HCT116 (cell line): Measurements from ENCODE around the gene NF1. TPM values are rescaled to one million over a fixed set of nuclear protein-coding genes. Genes with fewer than 3 reads are reported as not detected.

Experiments used
- ATAC-seq: fragments of 200-7000 bp; cut with Tn5 transposase; 2 replicates; pipeline ENCODE4 v1.9.1; 2020; ENCODE audit warnings: mild to moderate bottlenecking, moderate library complexity
- BruUV-seq: library from RNA; stranded (reverse); fragments of 400-500 nt; replicated peaks from 2 replicates; lab custom pipeline; 2021; lab: Mats Ljungman, UMichigan
- CTCF ChIA-PET: fragments of 300-600 bp; sonication (Branson Sonifier 250); formaldehyde crosslinking; loops from one replicate; lab custom pipeline; 2021; ENCODE audit warnings: antibody characterized with exemption; lab: Charles Lee
- POLR2A ChIA-PET: fragments of 300-600, 350-600 bp; sonication (Branson Sonifier 250); formaldehyde crosslinking; loops from one replicate; lab custom pipeline; 2021; ENCODE audit warnings: antibody characterized with exemption; lab: Charles Lee
- RAD21 ChIA-PET, 2 experiments: fragments of 300-600 bp; sonication (Branson Sonifier 250); formaldehyde crosslinking; loops; one replicate each; lab custom pipeline; 2023; ENCODE audit warnings: low total read pairs in 2 of 2; ENCODE audit not compliant: uncharacterized antibody in 2 of 2, unreplicated experiment in 2 of 2, low non-redundant PET in 1 of 2; lab: Charles Lee
- DNase-seq: peaks from one replicate; pipeline ENCODE4 v3.0.0-alpha.2; 2010; ENCODE audit warnings: low read depth, low spot score
- H2AFZ ChIP-seq: fragments of 200-600 bp; shearing (Covaris generic), sonication (generic); 2 replicates; pipeline ENCODE4 v1.6.1; 2017; ENCODE audit warnings: low read depth, mixed run types, mixed read lengths, antibody characterized with exemption, low read length; ENCODE audit not compliant: poor library complexity, severe bottlenecking
- H3K27ac ChIP-seq: 2 replicates; pipeline ENCODE4 v1.5.1; 2012; ENCODE audit warnings: low read depth, low read length
- H3K27me3 ChIP-seq: fragments of 200-600 bp; sonication (generic); 2 replicates; pipeline ENCODE4 v1.6.1; 2016; ENCODE audit warnings: mixed run types, low read length, mixed read lengths; ENCODE audit not compliant: insufficient read depth
- H3K36me3 ChIP-seq, 2 experiments: fragments of 200-500 bp in 1 of 2; fragments of 200-600 bp in 1 of 2; sonication (Bioruptor generic) in 1 of 2; sonication (generic) in 1 of 2; 2 replicates each; pipeline versions ENCODE4 v1.5.1 to v1.6.1; 2014 to 2016; ENCODE audit warnings: low read length in 2 of 2, inconsistent platforms in 1 of 2, mixed read lengths in 1 of 2, mixed run types in 1 of 2; ENCODE audit not compliant: insufficient read depth in 2 of 2, control insufficient read depth in 1 of 2
- H3K4me1 ChIP-seq, 2 experiments: fragments of 200-600 bp in 1 of 2; sonication (generic) in 1 of 2; 2 replicates each; pipeline versions ENCODE4 v1.5.1 to v1.6.1; 2012 to 2017; ENCODE audit warnings: low read length in 2 of 2, inconsistent platforms in 1 of 2, mild to moderate bottlenecking in 1 of 2, mixed read lengths in 1 of 2, mixed run types in 1 of 2, moderate library complexity in 1 of 2; ENCODE audit not compliant: insufficient read depth in 2 of 2, control insufficient read depth in 1 of 2
- H3K4me2 ChIP-seq: fragments of 200-600 bp; sonication (generic); 2 replicates; pipeline ENCODE4 v1.6.1; 2017; ENCODE audit warnings: mixed run types, low read length, mixed read lengths
- H3K4me3 ChIP-seq, 2 experiments: fragments of 200-600 bp in 1 of 2; sonication (generic) in 1 of 2; replicated peaks in 1 of 2; 2 replicates each; pipeline ENCODE4 v1.5.1; 2011 to 2016; ENCODE audit warnings: low read length in 2 of 2, control low read depth in 1 of 2, low read depth in 1 of 2, mild to moderate bottlenecking in 1 of 2, mixed read lengths in 1 of 2, mixed run types in 1 of 2
- H3K79me2 ChIP-seq: fragments of 200-600 bp; sonication (generic); 2 replicates; pipeline ENCODE4 v1.6.1; 2017; ENCODE audit warnings: mild to moderate bottlenecking, mixed run types, low read length, moderate library complexity, mixed read lengths; ENCODE audit not compliant: insufficient read depth
- H3K9ac ChIP-seq: fragments of 200-600 bp; sonication (generic); 2 replicates; pipeline ENCODE4 v1.6.1; 2016; ENCODE audit warnings: low read length, mixed read lengths
- H3K9me2 ChIP-seq: fragments of 200-600 bp; sonication (generic), shearing (Covaris generic); 2 replicates; pipeline ENCODE4 v1.6.1; 2017; ENCODE audit warnings: mixed run types, mild to moderate bottlenecking, moderate library complexity; ENCODE audit not compliant: insufficient read depth
- H3K9me3 ChIP-seq, 2 experiments: fragments of 200-500 bp in 1 of 2; fragments of 200-600 bp in 1 of 2; sonication (Bioruptor generic) in 1 of 2; sonication (generic) in 1 of 2; 2 replicates each; pipeline ENCODE4 v1.6.1; 2014 to 2017; ENCODE audit warnings: low read length in 2 of 2, mixed read lengths in 2 of 2, inconsistent platforms in 1 of 2, low read depth in 1 of 2, mild to moderate bottlenecking in 1 of 2, mixed run types in 1 of 2, moderate library complexity in 1 of 2; ENCODE audit not compliant: control insufficient read depth in 1 of 2, insufficient read depth in 1 of 2
- H4K20me1 ChIP-seq: fragments of 200-600 bp; sonication (generic), shearing (Covaris generic); 2 replicates; pipeline ENCODE4 v1.6.1; 2017; ENCODE audit warnings: mixed run types, mild to moderate bottlenecking, moderate library complexity; ENCODE audit not compliant: insufficient read depth
- CTCF ChIP-seq, 3 experiments: fragments of 200-600 bp in 1 of 3; sonication (generic) in 1 of 3; IDR thresholded peaks in 2 of 3; conservative IDR thresholded peaks in 1 of 3; 2 replicates each; pipeline ENCODE4 v1.5.1; 2012 to 2017; ENCODE audit warnings: low read depth in 2 of 3, low read length in 2 of 3, antibody characterized with exemption in 1 of 3, borderline replicate concordance in 1 of 3, control low read depth in 1 of 3, mild to moderate bottlenecking in 1 of 3, mixed read lengths in 1 of 3, mixed run types in 1 of 3, moderate library complexity in 1 of 3; ENCODE audit not compliant: insufficient read depth in 1 of 3
- EGR1 ChIP-seq: IDR thresholded peaks from 2 replicates; pipeline ENCODE4 v1.6.1; 2012; ENCODE audit warnings: low read depth
- EZH2 ChIP-seq: fragments of 200-600 bp; sonication (generic); IDR thresholded peaks from 2 replicates; pipeline ENCODE4 v1.6.1; 2017; ENCODE audit warnings: antibody characterized with exemption, mixed run types
- JUND ChIP-seq: IDR thresholded peaks from 2 replicates; pipeline ENCODE4 v1.6.1; 2012
- POLR2A ChIP-seq: IDR thresholded peaks from 2 replicates; pipeline ENCODE4 v1.7.0; 2011; ENCODE audit warnings: borderline replicate concordance; ENCODE audit not compliant: insufficient read depth, insufficient read length; ENCODE audit errors: extremely low read depth
- POLR2AphosphoS5 ChIP-seq: IDR thresholded peaks from 2 replicates; pipeline ENCODE4 v1.6.1; 2011; ENCODE audit warnings: mild to moderate bottlenecking, low read depth, low read length, moderate library complexity
- SIN3A ChIP-seq: IDR thresholded peaks from 2 replicates; pipeline ENCODE4 v1.6.1; 2012; ENCODE audit warnings: low read depth
- SP1 ChIP-seq: IDR thresholded peaks from 2 replicates; pipeline ENCODE4 v1.6.1; 2012; ENCODE audit warnings: low read depth
- YY1 ChIP-seq: IDR thresholded peaks from 2 replicates; pipeline ENCODE4 v1.6.1; 2011; ENCODE audit warnings: low read length, low read depth, moderate library complexity, mild to moderate bottlenecking; ENCODE audit not compliant: insufficient replicate concordance; ENCODE audit errors: extremely low read depth
- ZFX ChIP-seq: fragments of 450-650 bp; IDR thresholded peaks from 2 replicates; pipeline ENCODE4 v1.6.1; 2017
- ZNF274 ChIP-seq: fragments of 200-500 bp; sonication (Bioruptor generic); IDR thresholded peaks from 2 replicates; pipeline ENCODE4 v1.6.1; 2014; ENCODE audit warnings: mild to moderate bottlenecking, low read depth, low read length, inconsistent platforms
- intact Hi-C: fragments of 100-400 bp; cut with micrococcal nuclease; formaldehyde crosslinking; loops from 2 replicates; pipeline ENCODE4 v1.10.0; 2022
- total RNA-seq: library from RNA; stranded (reverse); gene quantifications from one replicate; pipeline ENCODE4 v1.2.1, GENCODE V29; 2021; ENCODE audit not compliant: unreplicated experiment
- TF ChIP-seq, protein P1 (sequence below): IDR thresholded peaks from 2 replicates; pipeline ENCODE4 v1.6.1; 2012
- TF ChIP-seq, protein P2 (sequence below): IDR thresholded peaks from 2 replicates; pipeline ENCODE4 v1.6.1; 2011; ENCODE audit warnings: mild to moderate bottlenecking, low read length, moderate library complexity; ENCODE audit not compliant: insufficient replicate concordance; ENCODE audit errors: extremely low read depth
- TF ChIP-seq, protein P3 (sequence below): IDR thresholded peaks from 2 replicates; pipeline ENCODE4 v1.6.1; 2012; ENCODE audit warnings: low read depth

NF1 gene
- total RNA-seq, 1 experiment from 2014 or later, result 20.8 TPM

DNA sequence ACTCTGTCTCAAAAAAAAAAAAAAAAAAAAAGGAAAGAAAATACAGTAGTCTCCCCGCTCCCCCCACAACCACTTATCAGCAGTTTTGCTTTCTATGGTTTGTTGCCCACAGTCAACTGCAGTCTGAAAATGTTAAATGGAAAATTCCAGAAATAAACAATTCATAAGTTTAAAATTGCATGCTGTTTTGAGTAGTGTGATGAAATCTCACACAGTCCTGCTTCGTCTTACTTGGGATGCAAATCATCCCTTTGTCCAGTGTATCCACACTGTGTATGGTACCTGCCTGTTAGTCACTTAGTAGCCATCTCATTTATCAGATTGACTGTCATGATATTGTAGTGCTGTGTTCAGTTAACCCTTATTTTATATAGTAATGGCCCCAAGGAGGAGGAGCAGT is 41.5 kb downstream of the NF1 start (continued):
- no peak for TF ChIP-seq CTCF (IDR thresholded peaks at IDR 0.05 in 2 of 3, conservative IDR thresholded peaks at IDR 0.05 in 1 of 3; ENCODE audit: borderline replicate concordance in 1 of 3, insufficient read depth in 1 of 3, low read depth in 2 of 3, low read length in 2 of 3)
- no peak for TF ChIP-seq YY1
- TF ChIP-seq, protein P1, sequence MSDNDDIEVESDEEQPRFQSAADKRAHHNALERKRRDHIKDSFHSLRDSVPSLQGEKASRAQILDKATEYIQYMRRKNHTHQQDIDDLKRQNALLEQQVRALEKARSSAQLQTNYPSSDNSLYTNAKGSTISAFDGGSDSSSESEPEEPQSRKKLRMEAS, result no peak
- no peak for TF ChIP-seq POLR2AphosphoS5
- no peak for TF ChIP-seq EGR1
- TF ChIP-seq SP1, result no peak
- TF ChIP-seq, protein P2, sequence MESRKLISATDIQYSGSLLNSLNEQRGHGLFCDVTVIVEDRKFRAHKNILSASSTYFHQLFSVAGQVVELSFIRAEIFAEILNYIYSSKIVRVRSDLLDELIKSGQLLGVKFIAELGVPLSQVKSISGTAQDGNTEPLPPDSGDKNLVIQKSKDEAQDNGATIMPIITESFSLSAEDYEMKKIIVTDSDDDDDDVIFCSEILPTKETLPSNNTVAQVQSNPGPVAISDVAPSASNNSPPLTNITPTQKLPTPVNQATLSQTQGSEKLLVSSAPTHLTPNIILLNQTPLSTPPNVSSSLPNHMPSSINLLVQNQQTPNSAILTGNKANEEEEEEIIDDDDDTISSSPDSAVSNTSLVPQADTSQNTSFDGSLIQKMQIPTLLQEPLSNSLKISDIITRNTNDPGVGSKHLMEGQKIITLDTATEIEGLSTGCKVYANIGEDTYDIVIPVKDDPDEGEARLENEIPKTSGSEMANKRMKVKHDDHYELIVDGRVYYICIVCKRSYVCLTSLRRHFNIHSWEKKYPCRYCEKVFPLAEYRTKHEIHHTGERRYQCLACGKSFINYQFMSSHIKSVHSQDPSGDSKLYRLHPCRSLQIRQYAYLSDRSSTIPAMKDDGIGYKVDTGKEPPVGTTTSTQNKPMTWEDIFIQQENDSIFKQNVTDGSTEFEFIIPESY, result no peak
- TF ChIP-seq, all 23 proteins: peak for 0

DNA sequence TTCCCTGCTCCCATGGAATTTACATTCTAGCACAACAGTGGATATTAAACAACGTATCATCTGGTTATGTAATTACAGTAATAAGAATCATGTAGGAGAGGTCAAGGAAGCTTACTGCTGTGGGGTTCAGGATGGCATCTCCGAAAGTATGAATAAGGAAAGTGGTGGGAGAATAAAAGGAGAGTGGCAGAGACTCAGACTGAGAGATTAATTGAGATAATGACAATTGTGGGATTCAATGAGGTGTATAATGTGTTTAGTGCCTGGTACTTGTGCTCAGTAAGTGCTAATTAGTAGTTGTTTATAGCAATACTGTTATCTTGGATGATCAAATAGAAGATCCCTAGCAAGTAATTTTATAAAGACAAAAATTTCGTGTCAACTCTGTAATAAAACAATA is 45.3 kb downstream of the NF1 start:
- intact Hi-C loops, result no loop called here
- H3K4me2 ChIP-seq, result no peak overlapping the region
- POLR2A ChIA-PET, result no interaction called here
- no peak overlapping the region for H3K9ac ChIP-seq
- H3K27ac ChIP-seq, result no peak overlapping the region
- H3K4me1 ChIP-seq, result no peaks in the 10 kb centered on the region
- no peaks in the 10 kb centered on the region for H3K9me3 ChIP-seq
- H4K20me1 ChIP-seq, result 0 out of 2 replicates have a peak, but pooled peaks cover 3% of the 10 kb centered on the region
- no TSS peak for BruUV-seq
- ATAC-seq, result no peak
- no peaks in the 10 kb centered on the region for H3K27me3 ChIP-seq
- no peaks in the 10 kb centered on the region for H3K9me2 ChIP-seq
- CTCF ChIA-PET, result no interaction called here
- RAD21 ChIA-PET, result no interaction called here
- DNase-seq, result no peak
- H2AFZ ChIP-seq, result no peak overlapping the region
- H3K79me2 ChIP-seq, result peaks cover 78% of the 10 kb centered on the region
- no peaks in the 10 kb centered on the region for H3K36me3 ChIP-seq
- no peak overlapping the region for H3K4me3 ChIP-seq
- TF ChIP-seq, protein P3, sequence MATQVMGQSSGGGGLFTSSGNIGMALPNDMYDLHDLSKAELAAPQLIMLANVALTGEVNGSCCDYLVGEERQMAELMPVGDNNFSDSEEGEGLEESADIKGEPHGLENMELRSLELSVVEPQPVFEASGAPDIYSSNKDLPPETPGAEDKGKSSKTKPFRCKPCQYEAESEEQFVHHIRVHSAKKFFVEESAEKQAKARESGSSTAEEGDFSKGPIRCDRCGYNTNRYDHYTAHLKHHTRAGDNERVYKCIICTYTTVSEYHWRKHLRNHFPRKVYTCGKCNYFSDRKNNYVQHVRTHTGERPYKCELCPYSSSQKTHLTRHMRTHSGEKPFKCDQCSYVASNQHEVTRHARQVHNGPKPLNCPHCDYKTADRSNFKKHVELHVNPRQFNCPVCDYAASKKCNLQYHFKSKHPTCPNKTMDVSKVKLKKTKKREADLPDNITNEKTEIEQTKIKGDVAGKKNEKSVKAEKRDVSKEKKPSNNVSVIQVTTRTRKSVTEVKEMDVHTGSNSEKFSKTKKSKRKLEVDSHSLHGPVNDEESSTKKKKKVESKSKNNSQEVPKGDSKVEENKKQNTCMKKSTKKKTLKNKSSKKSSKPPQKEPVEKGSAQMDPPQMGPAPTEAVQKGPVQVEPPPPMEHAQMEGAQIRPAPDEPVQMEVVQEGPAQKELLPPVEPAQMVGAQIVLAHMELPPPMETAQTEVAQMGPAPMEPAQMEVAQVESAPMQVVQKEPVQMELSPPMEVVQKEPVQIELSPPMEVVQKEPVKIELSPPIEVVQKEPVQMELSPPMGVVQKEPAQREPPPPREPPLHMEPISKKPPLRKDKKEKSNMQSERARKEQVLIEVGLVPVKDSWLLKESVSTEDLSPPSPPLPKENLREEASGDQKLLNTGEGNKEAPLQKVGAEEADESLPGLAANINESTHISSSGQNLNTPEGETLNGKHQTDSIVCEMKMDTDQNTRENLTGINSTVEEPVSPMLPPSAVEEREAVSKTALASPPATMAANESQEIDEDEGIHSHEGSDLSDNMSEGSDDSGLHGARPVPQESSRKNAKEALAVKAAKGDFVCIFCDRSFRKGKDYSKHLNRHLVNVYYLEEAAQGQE, result no peak
- TF ChIP-seq SP1 (no peak), ZFX (no peak), SIN3A (no peak), JUND (no peak), POLR2A (no peak), POLR2AphosphoS5 (no peak), EZH2 (no peak), EGR1 (no peak), ZNF274 (no peak)
- TF ChIP-seq, protein P2, result no peak
- TF ChIP-seq, protein P1, result no peak
